ENCODE data around the gene TTLL11. TPM values are rescaled to one million over a fixed set of nuclear protein-coding genes. Genes with fewer than 3 reads are reported as not detected.

TTLL11 gene
- total RNA-seq, 1 donor = 1.0 TPM

DNA sequence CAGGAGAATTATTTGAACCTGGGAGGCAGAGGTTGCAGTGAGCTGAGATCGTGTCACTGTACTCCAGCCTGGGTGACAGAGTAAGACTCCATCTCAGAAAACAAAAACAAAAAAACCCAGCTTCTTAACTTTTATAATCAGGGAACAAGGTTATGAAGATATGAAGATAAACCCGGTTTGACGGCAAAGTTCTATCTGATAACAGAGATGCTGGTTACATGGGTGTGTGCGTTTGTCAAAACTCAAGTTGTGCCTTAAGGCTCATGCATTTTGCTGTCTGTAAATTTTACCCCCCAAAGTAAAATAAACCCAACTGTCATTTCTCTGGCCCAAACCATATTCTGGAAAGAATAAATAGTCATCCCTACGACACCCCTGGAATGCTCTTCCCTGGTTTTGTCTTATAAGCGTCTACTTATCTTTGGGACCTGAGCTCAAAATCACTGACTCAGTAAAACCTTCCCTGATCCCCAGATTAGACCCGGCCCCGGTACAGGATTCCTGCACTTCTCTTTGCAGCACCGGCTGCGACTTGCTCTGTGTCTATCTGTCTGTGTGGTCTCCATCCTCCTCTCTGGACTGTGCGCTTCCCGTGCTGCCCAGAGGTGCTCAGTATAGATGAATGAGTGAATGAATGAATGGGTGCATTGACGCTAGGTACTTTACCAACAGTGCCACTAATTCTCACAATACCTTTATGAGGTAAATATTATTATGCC lies 269.5 kb downstream of the TTLL11 start:
- H3K4me1 ChIP-seq (ENCODE audit: insufficient read depth, low read length) = no peaks in the 10 kb centered on the region
- H3K27me3 ChIP-seq (ENCODE audit: insufficient read depth, low read length) = no peaks in the 10 kb centered on the region
- H3K9me3 ChIP-seq (ENCODE audit: low read depth, low read length) = no peaks in the 10 kb centered on the region
- H3K4me3 ChIP-seq (ENCODE audit: low read length) = no peak overlapping the region

- H3K27me3 ChIP-seq (ENCODE audit: insufficient read depth, low read length) = no peaks in the 10 kb centered on the region
- no peaks in the 10 kb centered on the region for H3K4me1 ChIP-seq (ENCODE audit: insufficient read depth, low read length)
- H3K9me3 ChIP-seq (ENCODE audit: low read depth, low read length) = no peaks in the 10 kb centered on the region
- no peak overlapping the region for H3K4me3 ChIP-seq (ENCODE audit: low read length)
These were observed 270.7 kb downstream of the TTLL11 start for GRCh38 chr9:121822093-121823085.

- no peaks in the 10 kb centered on the region for H3K9me3 ChIP-seq (ENCODE audit: low read depth, low read length)
- no peaks in the 10 kb centered on the region for H3K27me3 ChIP-seq (ENCODE audit: insufficient read depth, low read length)
- H3K4me1 ChIP-seq (ENCODE audit: insufficient read depth, low read length) = no peaks in the 10 kb centered on the region
- no peak overlapping the region for H3K4me3 ChIP-seq (ENCODE audit: low read length)
These were observed 271.8 kb downstream of the TTLL11 start for GRCh38 chr9:121821326-121821725.

GRCh38 chr9:121820286-121821005 lies 272.7 kb downstream of the TTLL11 start:
- H3K4me1 ChIP-seq (ENCODE audit: insufficient read depth, low read length) = no peaks in the 10 kb centered on the region
- no peak overlapping the region for H3K4me3 ChIP-seq (ENCODE audit: low read length)
- H3K9me3 ChIP-seq (ENCODE audit: low read depth, low read length) = no peaks in the 10 kb centered on the region
- no peaks in the 10 kb centered on the region for H3K27me3 ChIP-seq (ENCODE audit: insufficient read depth, low read length)

- H3K9me3 ChIP-seq (ENCODE audit: low read depth, low read length) = no peaks in the 10 kb centered on the region
- H3K4me3 ChIP-seq (ENCODE audit: low read length) = no peak overlapping the region
These were observed 273.5 kb downstream of the TTLL11 start for GRCh38 chr9:121819428-121820231.

GRCh38 chr9:121818841-121819427 lies 274.2 kb downstream of the TTLL11 start:
- Histone ChIP-seq H3K4me1 (ENCODE audit: insufficient read depth, low read length) (no peaks in the 10 kb centered on the region), H3K4me3 (ENCODE audit: low read length) (no peak overlapping the region), H3K9me3 (ENCODE audit: low read depth, low read length) (no peaks in the 10 kb centered on the region), H3K27me3 (ENCODE audit: insufficient read depth, low read length) (no peaks in the 10 kb centered on the region)

More at GRCh38 chr9:121819428-121820231, 273.5 kb downstream of the TTLL11 start:
- Histone ChIP-seq H3K4me1 (ENCODE audit: insufficient read depth, low read length) (no peaks in the 10 kb centered on the region), H3K27me3 (ENCODE audit: insufficient read depth, low read length) (no peaks in the 10 kb centered on the region)

DNA sequence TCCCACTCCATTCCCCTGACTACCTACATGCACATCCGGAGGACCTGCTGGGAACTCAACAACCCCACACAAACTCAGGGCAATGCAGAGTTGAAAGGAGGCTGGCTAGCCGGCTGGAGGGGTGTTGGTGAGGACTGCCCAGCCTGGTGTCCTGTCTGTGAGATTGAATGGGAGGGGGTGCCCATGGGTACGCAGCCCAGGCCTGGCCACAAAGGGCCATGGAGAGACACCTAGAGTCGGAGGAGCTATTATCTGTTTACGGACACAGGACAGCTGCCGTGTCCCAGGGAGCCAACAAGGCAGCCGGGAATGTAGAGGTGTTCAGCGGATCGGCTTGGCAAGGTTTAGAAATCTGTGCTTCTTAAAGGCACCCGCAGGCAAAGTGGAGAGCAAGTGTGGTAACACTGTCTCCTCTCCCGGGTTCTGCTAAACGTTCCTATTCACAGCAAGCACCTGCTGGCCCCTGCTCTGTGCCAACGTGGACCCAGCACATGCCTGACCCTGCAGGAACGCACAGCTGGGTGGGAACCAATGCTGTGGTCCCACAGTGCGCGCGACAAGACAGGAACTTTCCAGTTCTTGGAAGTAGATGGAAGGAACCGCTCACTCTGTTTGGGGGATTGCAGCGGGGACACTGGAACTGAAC lies 275.0 kb downstream of the TTLL11 start:
- H3K4me1 ChIP-seq (ENCODE audit: insufficient read depth, low read length) = no peaks in the 10 kb centered on the region
- H3K9me3 ChIP-seq (ENCODE audit: low read depth, low read length) = no peaks in the 10 kb centered on the region
- H3K27me3 ChIP-seq (ENCODE audit: insufficient read depth, low read length) = no peaks in the 10 kb centered on the region
- H3K4me3 ChIP-seq (ENCODE audit: low read length) = no peak overlapping the region

GRCh38 chr9:121817476-121817875 lies 275.6 kb downstream of the TTLL11 start:
- no peaks in the 10 kb centered on the region for H3K4me1 ChIP-seq (ENCODE audit: insufficient read depth, low read length)
- no peak overlapping the region for H3K4me3 ChIP-seq (ENCODE audit: low read length)
- no peaks in the 10 kb centered on the region for H3K27me3 ChIP-seq (ENCODE audit: insufficient read depth, low read length)
- no peaks in the 10 kb centered on the region for H3K9me3 ChIP-seq (ENCODE audit: low read depth, low read length)

- Histone ChIP-seq H3K27me3 (ENCODE audit: insufficient read depth, low read length) (no peaks in the 10 kb centered on the region), H3K4me1 (ENCODE audit: insufficient read depth, low read length) (no peaks in the 10 kb centered on the region), H3K9me3 (ENCODE audit: low read depth, low read length) (no peaks in the 10 kb centered on the region), H3K4me3 (ENCODE audit: low read length) (no peak overlapping the region)
These were observed 276.2 kb downstream of the TTLL11 start for GRCh38 chr9:121816845-121817450.

DNA sequence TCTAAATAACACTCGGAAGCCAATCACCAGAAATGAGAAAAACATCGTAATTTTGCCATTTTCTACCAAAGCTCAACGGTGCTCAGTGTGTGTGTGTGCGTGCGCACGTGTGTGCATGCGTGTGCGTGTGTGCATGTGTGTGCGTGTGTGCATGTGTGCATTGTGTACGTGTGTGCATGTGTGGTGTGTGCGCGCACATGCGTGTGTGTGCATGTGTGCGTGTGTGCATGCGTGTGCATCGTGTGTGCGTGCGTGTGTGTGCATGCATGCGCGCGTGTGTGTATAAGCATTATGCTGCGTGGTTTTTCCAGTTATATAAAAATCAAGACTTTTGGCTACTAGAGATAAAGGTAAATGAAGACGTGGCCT lies 276.7 kb downstream of the TTLL11 start:
- H3K9me3 ChIP-seq (ENCODE audit: low read depth, low read length) = no peaks in the 10 kb centered on the region
- H3K4me1 ChIP-seq (ENCODE audit: insufficient read depth, low read length) = no peaks in the 10 kb centered on the region
- H3K27me3 ChIP-seq (ENCODE audit: insufficient read depth, low read length) = no peaks in the 10 kb centered on the region
- no peak overlapping the region for H3K4me3 ChIP-seq (ENCODE audit: low read length)

GRCh38 chr9:121815546-121816448 lies 277.3 kb downstream of the TTLL11 start:
- Histone ChIP-seq H3K4me1 (ENCODE audit: insufficient read depth, low read length) (no peaks in the 10 kb centered on the region), H3K9me3 (ENCODE audit: low read depth, low read length) (no peaks in the 10 kb centered on the region), H3K4me3 (ENCODE audit: low read length) (no peak overlapping the region), H3K27me3 (ENCODE audit: insufficient read depth, low read length) (no peaks in the 10 kb centered on the region)

DNA sequence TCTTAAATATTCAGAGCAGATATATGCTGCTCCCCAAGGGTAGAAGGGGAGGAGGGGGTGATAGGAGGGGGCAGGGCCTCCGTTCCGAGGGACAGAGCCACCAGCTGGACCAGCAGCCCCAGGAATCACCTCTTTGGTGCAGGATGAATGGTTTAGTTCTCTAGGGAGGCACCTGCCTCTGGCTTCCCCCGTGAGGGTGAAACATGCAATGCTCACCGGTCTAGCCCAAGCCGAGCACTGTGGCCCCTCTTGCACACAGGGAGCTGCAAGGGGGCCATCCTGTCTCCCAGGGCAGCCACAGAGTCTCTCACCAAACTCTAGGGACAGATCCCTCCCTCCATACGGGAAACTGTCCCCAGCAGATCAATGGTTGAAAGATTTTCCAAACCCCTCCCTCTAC lies 278.0 kb downstream of the TTLL11 start:
- Histone ChIP-seq H3K27me3 (ENCODE audit: insufficient read depth, low read length) (no peaks in the 10 kb centered on the region), H3K9me3 (ENCODE audit: low read depth, low read length) (no peaks in the 10 kb centered on the region)

GRCh38 chr9:121814594-121814993 lies 278.5 kb downstream of the TTLL11 start:
- no peak overlapping the region for H3K4me3 ChIP-seq (ENCODE audit: low read length)
- H3K9me3 ChIP-seq (ENCODE audit: low read depth, low read length) = no peaks in the 10 kb centered on the region
- no peaks in the 10 kb centered on the region for H3K4me1 ChIP-seq (ENCODE audit: insufficient read depth, low read length)
- no peaks in the 10 kb centered on the region for H3K27me3 ChIP-seq (ENCODE audit: insufficient read depth, low read length)

More for the DNA sequence above, 278.0 kb downstream of the TTLL11 start:
- H3K4me3 ChIP-seq (ENCODE audit: low read length) = no peak overlapping the region
- no peaks in the 10 kb centered on the region for H3K4me1 ChIP-seq (ENCODE audit: insufficient read depth, low read length)
